ENCODE results near the gene INSC. TPM values are rescaled to one million over a fixed set of nuclear protein-coding genes. Genes with fewer than 3 reads are reported as not detected.

INSC gene
- total and polyA plus RNA-seq, 9 of the 15 experiments (the other 6 are each of a cell fraction or from before 2014, with no cell fraction given): not detected

GRCh38 chr11:15295695-15296094, 181.0 kb downstream of the INSC start (continued):
- TF ChIP-seq FOXM1 (IDR thresholded peaks at IDR 0.05; ENCODE audit: low read depth): no peak
- no peak for TF ChIP-seq FOXM1 (CRISPR knock-in tag; IDR thresholded peaks at IDR 0.05; ENCODE audit: low read depth)
- TF ChIP-seq ESRRB (CRISPR knock-in tag; IDR thresholded peaks at IDR 0.05; ENCODE audit: borderline replicate concordance): no peak

Other genes with a start within 250 kb of the INSC start
- 17.7 and 19.4 TPM in 2 replicates for gene CYP2R1, start 222.7 kb upstream of the INSC start, total RNA-seq (2014; rRNA removed)
- 32.3 and 43.3 TPM in 2 replicates for gene CYP2R1, start 222.7 kb upstream of the INSC start, total RNA-seq (2014; rRNA removed; fragmentation: Illumina TruSeq; extraction: Trizol)
- gene CYP2R1, start 222.7 kb upstream of the INSC start, total RNA-seq (2015; rRNA removed; fragmentation: Illumina TruSeq; extraction: Trizol): 15.9 and 20.8 TPM in 2 replicates
- 19.7 and 20.1 TPM in 2 replicates for gene CYP2R1, start 222.7 kb upstream of the INSC start, total RNA-seq (2021)
- gene CYP2R1, start 222.7 kb upstream of the INSC start, polyA plus RNA-seq (2011; rRNA removed): 39.3 and 40.5 TPM in 2 replicates
- gene CYP2R1, start 222.7 kb upstream of the INSC start, polyA plus RNA-seq (2014; fragmentation: Illumina TruSeq; extraction: Trizol): 33.2 and 37.2 TPM in 2 replicates
- 10 to 100 TPM; 26.6 to 29.4 TPM for gene CYP2R1, start 222.7 kb upstream of the INSC start, polyA plus RNA-seq (2014; fragmentation: Nextera tagmentation; extraction: Ambion mirVana)
- 34.5 and 38.0 TPM in 2 replicates for gene CYP2R1, start 222.7 kb upstream of the INSC start, polyA plus RNA-seq (2014; rRNA removed)
- gene CALCA, start 142.6 kb upstream of the INSC start, total RNA-seq (2014; rRNA removed): not detected in 2 replicates
- not detected in 2 replicates for gene CALCA, start 142.6 kb upstream of the INSC start, total RNA-seq (2014; rRNA removed; fragmentation: Illumina TruSeq; extraction: Trizol)
- gene CALCA, start 142.6 kb upstream of the INSC start, total RNA-seq (2015; rRNA removed; fragmentation: Illumina TruSeq; extraction: Trizol): not detected in 2 replicates
- not detected in 2 replicates for gene CALCA, start 142.6 kb upstream of the INSC start, total RNA-seq (2021)
- gene CALCA, start 142.6 kb upstream of the INSC start, polyA plus RNA-seq (2011; rRNA removed): not detected in 2 replicates
- gene CALCA, start 142.6 kb upstream of the INSC start, polyA plus RNA-seq (2014; fragmentation: Illumina TruSeq; extraction: Trizol): not detected in 2 replicates
- under 1 TPM in 1 of 2 experiments, not detected in 1; 0.07 TPM for gene CALCA, start 142.6 kb upstream of the INSC start, polyA plus RNA-seq (2014; fragmentation: Nextera tagmentation; extraction: Ambion mirVana)
- 0.51 TPM in 1 of 2 replicates, not detected in the other for gene CALCA, start 142.6 kb upstream of the INSC start, polyA plus RNA-seq (2014; rRNA removed)
- gene CALCB, start 41.3 kb upstream of the INSC start, total RNA-seq (2014; rRNA removed): not detected in 2 replicates
- gene CALCB, start 41.3 kb upstream of the INSC start, total RNA-seq (2014; rRNA removed; fragmentation: Illumina TruSeq; extraction: Trizol): not detected in 2 replicates
- not detected in 2 replicates for gene CALCB, start 41.3 kb upstream of the INSC start, total RNA-seq (2015; rRNA removed; fragmentation: Illumina TruSeq; extraction: Trizol)
- gene CALCB, start 41.3 kb upstream of the INSC start, total RNA-seq (2021): not detected in 2 replicates
- not detected in 2 replicates for gene CALCB, start 41.3 kb upstream of the INSC start, polyA plus RNA-seq (2011; rRNA removed)
- not detected in 2 replicates for gene CALCB, start 41.3 kb upstream of the INSC start, polyA plus RNA-seq (2014; fragmentation: Illumina TruSeq; extraction: Trizol)
- gene CALCB, start 41.3 kb upstream of the INSC start, polyA plus RNA-seq (2014; fragmentation: Nextera tagmentation; extraction: Ambion mirVana): not detected
- not detected in 2 replicates for gene CALCB, start 41.3 kb upstream of the INSC start, polyA plus RNA-seq (2014; rRNA removed)